ENCODE data around the gene CCNDBP1. TPM values are rescaled to one million over a fixed set of nuclear protein-coding genes. Genes with fewer than 3 reads are reported as not detected.

Gene CCNDBP1
- total RNA-seq, 1 donor from 2014 or later = 62.9 TPM

GRCh38 chr15:43246261-43246774 is 61.1 kb downstream of the CCNDBP1 start:
- intact Hi-C loops (cut with micrococcal nuclease) = no loop called here
- DNase-seq (ENCODE audit: low spot score) = no peak
- H3K9me3 Mint-ChIP-seq = no peaks in the 10 kb centered on the region
- H3K36me3 Mint-ChIP-seq (ENCODE audit: low read depth) = no peaks in the 10 kb centered on the region
- peaks cover 3% of the 10 kb centered on the region for H3K27me3 Mint-ChIP-seq (ENCODE audit: low read depth)
- H3K27ac Mint-ChIP-seq = no peak overlapping the region
- H3K4me3 Mint-ChIP-seq (ENCODE audit: low read depth) = no peak overlapping the region
- peaks cover 26% of the 10 kb centered on the region for H3K4me1 Mint-ChIP-seq (ENCODE audit: low read depth)

Other genes starting within 250 kb of the CCNDBP1 start
- gene UBR1, start 79.4 kb upstream of the CCNDBP1 start, total RNA-seq = 36.0 and 36.7 TPM in 2 replicates
- gene TMEM62, start 51.8 kb upstream of the CCNDBP1 start, total RNA-seq = 16.1 and 19.7 TPM in 2 replicates
- gene EPB42, start 35.6 kb downstream of the CCNDBP1 start, total RNA-seq = not detected in 2 replicates
- 0.09 and 0.21 TPM in 2 replicates for gene TGM5, start 81.5 kb downstream of the CCNDBP1 start, total RNA-seq
- gene TGM7, start 116.9 kb downstream of the CCNDBP1 start, total RNA-seq = not detected in 2 replicates
- 15.7 and 16.8 TPM in 2 replicates for gene LCMT2, start 145.2 kb downstream of the CCNDBP1 start, total RNA-seq
- gene ZSCAN29, start 185.6 kb downstream of the CCNDBP1 start, total RNA-seq = 31.4 and 33.1 TPM in 2 replicates
- 40.9 and 48.2 TPM in 2 replicates for gene TUBGCP4, start 185.7 kb downstream of the CCNDBP1 start, total RNA-seq

Measured in activated T-helper 2 cell treated with anti-CD3 and anti-CD28 coated beads, Interferon-gamma antibody, Interleukin-2, Interleukin-4, amounts not matched to agents 10 μg/mL and 5 μg/mL and 100 μg/mL, durations not matched to agents 14 hours and 24 hours and 36 hours (primary cell).